GM12891 (cell line): Measurements from ENCODE around the gene RNF150.

ENCODE experiments used
- POLR2A ChIP-seq: IDR thresholded peaks from 2 replicates; pipeline ENCODE4 v1.6.1; 2011; ENCODE audit warnings: low read depth, low read length, control low read depth
- POLR2AphosphoS5 ChIP-seq: IDR thresholded peaks from 2 replicates; pipeline ENCODE4 v1.6.1; 2011; ENCODE audit warnings: low read depth, low read length, control low read depth
- POU2F2 ChIP-seq: IDR thresholded peaks from 2 replicates; pipeline ENCODE4 v1.6.1; 2011; ENCODE audit warnings: low read depth, mild to moderate bottlenecking, control low read depth, low read length, moderate library complexity

DNA sequence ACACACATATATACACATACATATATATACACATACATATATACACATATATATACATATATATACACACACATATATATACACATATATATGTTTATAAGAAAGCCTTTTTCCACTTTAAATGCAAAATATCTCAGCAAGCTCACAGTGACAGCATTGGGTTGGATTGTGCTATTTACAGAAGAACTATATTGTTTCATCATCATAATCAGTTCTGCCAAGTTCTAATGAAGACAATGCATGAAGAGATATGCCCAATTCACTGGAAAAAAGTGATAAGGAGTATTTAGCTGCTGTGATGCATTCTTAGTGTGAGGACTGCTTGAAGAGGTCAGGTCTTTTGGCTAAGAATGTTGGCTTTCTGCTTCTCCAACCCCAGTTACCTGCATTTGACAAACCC, 54.4 kb downstream of the RNF150 start:
- TF ChIP-seq POLR2A: no peak
- no peak for TF ChIP-seq POLR2AphosphoS5
- no peak for TF ChIP-seq POU2F2
